Nephron progenitor cell (in vitro differentiated cells): Measurements from ENCODE around the gene CST9.

Experiments
- DNase-seq: peaks from one replicate; pipeline ENCODE4 v3.0.0; 2021
- H3K27ac Mint-ChIP-seq: 2 replicates; pipeline ENCODE4 v1.8.0; 2021; ENCODE audit warnings: mild to moderate bottlenecking, moderate library complexity, mixed read lengths
- H3K27me3 Mint-ChIP-seq: 2 replicates; pipeline ENCODE4 v1.8.0; 2021; ENCODE audit warnings: mild to moderate bottlenecking, low read depth, mixed read lengths; ENCODE audit not compliant: poor library complexity
- H3K36me3 Mint-ChIP-seq: 2 replicates; pipeline ENCODE4 v1.8.0; 2021; ENCODE audit warnings: low read depth, mixed read lengths
- H3K4me1 Mint-ChIP-seq: 2 replicates; pipeline ENCODE4 v1.8.0; 2021; ENCODE audit warnings: mixed read lengths
- H3K4me3 Mint-ChIP-seq: 2 replicates; pipeline ENCODE4 v1.8.0; 2021; ENCODE audit warnings: mild to moderate bottlenecking, moderate library complexity, mixed read lengths
- H3K9me3 Mint-ChIP-seq: 2 replicates; pipeline ENCODE4 v1.8.0; 2021; ENCODE audit warnings: mild to moderate bottlenecking, moderate library complexity, mixed read lengths
- CTCF ChIP-seq: fragments of 200-600 bp; sonication (generic); IDR thresholded peaks from 2 replicates; pipeline ENCODE4 v1.5.0; 2021; ENCODE audit warnings: antibody characterized with exemption

The CST9 gene

GRCh38 chr20:23601715-23602114 lies 4.0 kb downstream of the CST9 start:
- DNase-seq: no peak
- TF ChIP-seq CTCF: no peak
- peaks cover 18% of the 10 kb centered on the region for H3K4me1 Mint-ChIP-seq
- H3K9me3 Mint-ChIP-seq: no peaks in the 10 kb centered on the region
- H3K4me3 Mint-ChIP-seq: no peak overlapping the region
- H3K27me3 Mint-ChIP-seq: peaks cover 4% of the 10 kb centered on the region
- H3K27ac Mint-ChIP-seq: no peak overlapping the region
- H3K36me3 Mint-ChIP-seq: no peaks in the 10 kb centered on the region

- no peak overlapping the region for H3K4me3 Mint-ChIP-seq
- no peaks in the 10 kb centered on the region for H3K27me3 Mint-ChIP-seq
- peaks cover 6% of the 10 kb centered on the region for H3K9me3 Mint-ChIP-seq
- TF ChIP-seq CTCF: no peak
- H3K4me1 Mint-ChIP-seq: peaks cover 6% of the 10 kb centered on the region
- DNase-seq: no peak
- H3K27ac Mint-ChIP-seq: no peak overlapping the region
- H3K36me3 Mint-ChIP-seq: no peaks in the 10 kb centered on the region
These were observed 7.2 kb downstream of the CST9 start for GRCh38 chr20:23598481-23598880.

- no peak for DNase-seq
- no peaks in the 10 kb centered on the region for H3K36me3 Mint-ChIP-seq
These were observed 9.0 kb downstream of the CST9 start for GRCh38 chr20:23596579-23597250.

GRCh38 chr20:23595941-23596340 lies 9.8 kb downstream of the CST9 start:
- H3K27me3 Mint-ChIP-seq: no peaks in the 10 kb centered on the region
- H3K36me3 Mint-ChIP-seq: no peaks in the 10 kb centered on the region
- no peak for TF ChIP-seq CTCF
- no peak for DNase-seq
- H3K4me3 Mint-ChIP-seq: no peak overlapping the region
- H3K4me1 Mint-ChIP-seq: peaks cover 6% of the 10 kb centered on the region
- H3K27ac Mint-ChIP-seq: no peak overlapping the region
- H3K9me3 Mint-ChIP-seq: peaks cover 6% of the 10 kb centered on the region

More at GRCh38 chr20:23596579-23597250, 9.0 kb downstream of the CST9 start:
- Mint-ChIP-seq H3K4me1 (peaks cover 6% of the 10 kb centered on the region), H3K9me3 (peaks cover 6% of the 10 kb centered on the region), H3K27me3 (no peaks in the 10 kb centered on the region), H3K27ac (no peak overlapping the region), H3K4me3 (no peak overlapping the region)
- TF ChIP-seq CTCF: no peak

GRCh38 chr20:23588434-23589403 lies 17.0 kb downstream of the CST9 start:
- TF ChIP-seq CTCF: no peak
- no peak for DNase-seq
- H3K27me3 Mint-ChIP-seq: peaks cover 3% of the 10 kb centered on the region
- H3K27ac Mint-ChIP-seq: no peak overlapping the region
- H3K9me3 Mint-ChIP-seq: peaks cover 14% of the 10 kb centered on the region
- peaks cover 7% of the 10 kb centered on the region for H3K4me1 Mint-ChIP-seq
- H3K4me3 Mint-ChIP-seq: peak overlapping the region; percentile 42
- peaks cover 6% of the 10 kb centered on the region for H3K36me3 Mint-ChIP-seq
